Measurements from ENCODE around the gene OPCML.

GRCh38 chr11:132734217-132734616, 798.1 kb downstream of the OPCML start:
- TF ChIP-seq, protein P1, sequence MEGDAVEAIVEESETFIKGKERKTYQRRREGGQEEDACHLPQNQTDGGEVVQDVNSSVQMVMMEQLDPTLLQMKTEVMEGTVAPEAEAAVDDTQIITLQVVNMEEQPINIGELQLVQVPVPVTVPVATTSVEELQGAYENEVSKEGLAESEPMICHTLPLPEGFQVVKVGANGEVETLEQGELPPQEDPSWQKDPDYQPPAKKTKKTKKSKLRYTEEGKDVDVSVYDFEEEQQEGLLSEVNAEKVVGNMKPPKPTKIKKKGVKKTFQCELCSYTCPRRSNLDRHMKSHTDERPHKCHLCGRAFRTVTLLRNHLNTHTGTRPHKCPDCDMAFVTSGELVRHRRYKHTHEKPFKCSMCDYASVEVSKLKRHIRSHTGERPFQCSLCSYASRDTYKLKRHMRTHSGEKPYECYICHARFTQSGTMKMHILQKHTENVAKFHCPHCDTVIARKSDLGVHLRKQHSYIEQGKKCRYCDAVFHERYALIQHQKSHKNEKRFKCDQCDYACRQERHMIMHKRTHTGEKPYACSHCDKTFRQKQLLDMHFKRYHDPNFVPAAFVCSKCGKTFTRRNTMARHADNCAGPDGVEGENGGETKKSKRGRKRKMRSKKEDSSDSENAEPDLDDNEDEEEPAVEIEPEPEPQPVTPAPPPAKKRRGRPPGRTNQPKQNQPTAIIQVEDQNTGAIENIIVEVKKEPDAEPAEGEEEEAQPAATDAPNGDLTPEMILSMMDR (conservative IDR thresholded peaks at IDR 0.05; ENCODE audit: low read depth, low read length): no peak
- TF ChIP-seq EZH2 (IDR thresholded peaks at IDR 0.05; ENCODE audit: low read length, unreplicated experiment): no peak

Data from PC-3 (cell line).